A673 (cell line): ENCODE measurements around the gene MORN1.

Source experiments
- CTCF ChIP-seq: fragments of 300-800, 200-600 bp; sonication (generic); conservative IDR thresholded peaks from 2 replicates; pipeline ENCODE4 v1.5.1; 2017; ENCODE audit warnings: low read depth, mild to moderate bottlenecking, antibody characterized with exemption, low read length, moderate library complexity, mixed read lengths
- EZH2 ChIP-seq: fragments of 200-600 bp; sonication (generic); IDR thresholded peaks from 2 replicates; pipeline ENCODE4 v1.6.1; 2017; ENCODE audit warnings: borderline replicate concordance, low read depth, mild to moderate bottlenecking, mixed read lengths, antibody characterized with exemption, low read length; ENCODE audit not compliant: poor library complexity, severe bottlenecking

GRCh38 chr1:2431103-2431502, 39.7 kb upstream of the MORN1 start:
- TF ChIP-seq CTCF (no peak), EZH2 (no peak)
